H1 (cell line): ENCODE results near the gene TMEM181. TPM values are rescaled to one million over a fixed set of nuclear protein-coding genes. Genes with fewer than 3 reads are reported as not detected.

Experiments
- CTCF ChIA-PET: fragments of 300-600 bp; sonication (Branson Sonifier 250); formaldehyde crosslinking; loops from one replicate; lab custom pipeline; 2021; ENCODE audit not compliant: partially characterized antibody; lab: Charles Lee
- POLR2A ChIA-PET: fragments of 300-600 bp; sonication (Branson Sonifier 250); formaldehyde crosslinking; loops from one replicate; lab custom pipeline; 2021; ENCODE audit warnings: inconsistent platforms; ENCODE audit not compliant: partially characterized antibody; lab: Charles Lee
- DNase-seq, 2 experiments: peaks; one replicate each; pipeline versions ENCODE4 v3.0.0 to v3.0.0-alpha.2; 2010 to 2022; ENCODE audit warnings: low spot score in 2 of 2, low read depth in 1 of 2, mixed read lengths in 1 of 2
- FAIRE-seq: peaks from 2 replicates; lab custom pipeline; 2011; peaks lifted over from hg19 to GRCh38; lab: Jason Lieb, UNC
- H2AFZ ChIP-seq: 2 replicates; pipeline ENCODE4 v1.8.1; 2012; ENCODE audit warnings: low read length, inconsistent platforms
- H2AK5ac ChIP-seq: 2 replicates; pipeline ENCODE4 v1.6.1; 2013; ENCODE audit warnings: low read depth, low read length
- H2BK120ac ChIP-seq: replicated peaks from 2 replicates; pipeline ENCODE3; 2013; ENCODE audit warnings: low read depth, low read length, inconsistent platforms
- H2BK12ac ChIP-seq: 2 replicates; pipeline ENCODE4 v1.6.1; 2013; ENCODE audit warnings: low read depth, low read length
- H2BK15ac ChIP-seq: 2 replicates; pipeline ENCODE4 v1.6.1; 2013; ENCODE audit warnings: low read length
- H2BK20ac ChIP-seq: 2 replicates; pipeline ENCODE4 v1.6.1; 2013; ENCODE audit warnings: low read length
- H2BK5ac ChIP-seq: 2 replicates; pipeline ENCODE4 v1.6.1; 2013; ENCODE audit warnings: low read depth, low read length
- H3K14ac ChIP-seq: 2 replicates; pipeline ENCODE4 v1.6.1; 2013; ENCODE audit warnings: inconsistent platforms; ENCODE audit not compliant: insufficient read length
- H3K18ac ChIP-seq: 2 replicates; pipeline ENCODE4 v1.6.1; 2013; ENCODE audit warnings: low read length; ENCODE audit errors: extremely low read depth
- H3K23ac ChIP-seq: 2 replicates; pipeline ENCODE4 v1.6.1; 2013; ENCODE audit warnings: inconsistent platforms; ENCODE audit not compliant: insufficient read length
- H3K23me2 ChIP-seq: 2 replicates; pipeline ENCODE4 v1.6.1; 2013; ENCODE audit warnings: low read depth, low read length
- H3K27ac ChIP-seq: 2 replicates; pipeline ENCODE4 v1.6.1; 2011; ENCODE audit warnings: low read depth, low read length, inconsistent platforms
- H3K27me3 ChIP-seq, 4 experiments: replicated peaks in 1 of 4; 1 replicate in 1 of 4; 2 replicates in 3 of 4; pipeline versions ENCODE4 v1.6.1 to v1.8.1; 2011 to 2013; ENCODE audit warnings: low read length in 3 of 4, mild to moderate bottlenecking in 3 of 4, inconsistent platforms in 2 of 4, mixed read lengths in 2 of 4, moderate library complexity in 1 of 4; ENCODE audit not compliant: control insufficient read depth in 3 of 4, insufficient read depth in 3 of 4; ENCODE audit errors: extremely low read depth in 1 of 4
- H3K36me3 ChIP-seq, 4 experiments: 2 replicates each; pipeline versions ENCODE4 v1.6.1 to v1.8.1; 2011 to 2013; ENCODE audit warnings: mild to moderate bottlenecking in 4 of 4, low read length in 3 of 4, moderate library complexity in 2 of 4, control low read depth in 1 of 4, inconsistent platforms in 1 of 4; ENCODE audit not compliant: insufficient read depth in 4 of 4, control insufficient read depth in 2 of 4
- H3K4ac ChIP-seq: replicated peaks from 2 replicates; pipeline ENCODE3; 2013; ENCODE audit warnings: low read length, low read depth, mixed read lengths, inconsistent platforms; ENCODE audit not compliant: insufficient read length
- H3K4me1 ChIP-seq, 4 experiments: replicated peaks in 1 of 4; 1 replicate in 1 of 4; 2 replicates in 3 of 4; pipeline versions ENCODE4 v1.6.1 to v1.8.1; 2011 to 2013; ENCODE audit warnings: low read length in 3 of 4, inconsistent platforms in 2 of 4, mixed read lengths in 1 of 4; ENCODE audit not compliant: insufficient read depth in 4 of 4, control insufficient read depth in 3 of 4
- H3K4me2 ChIP-seq, 2 experiments: 2 replicates each; pipeline versions ENCODE4 v1.6.1 to v1.8.1; 2011 to 2013; ENCODE audit warnings: low read depth in 2 of 2, low read length in 2 of 2, control low read depth in 1 of 2, inconsistent platforms in 1 of 2, mild to moderate bottlenecking in 1 of 2; ENCODE audit not compliant: insufficient read depth in 1 of 2
- H3K4me3 ChIP-seq, 4 experiments: fragments of 200-600, 300-600 bp in 1 of 4; sonication (generic), shearing (Covaris generic), sonication (Bioruptor Twin) in 1 of 4; 2 replicates each; pipeline versions ENCODE4 v1.5.1 to v1.8.1; 2011 to 2016; ENCODE audit warnings: low read length in 4 of 4, low read depth in 3 of 4, control low read depth in 2 of 4, inconsistent platforms in 2 of 4, mild to moderate bottlenecking in 2 of 4, mixed read lengths in 1 of 4, moderate library complexity in 1 of 4; ENCODE audit not compliant: insufficient read depth in 2 of 4; ENCODE audit errors: extremely low read depth in 1 of 4
- H3K56ac ChIP-seq: replicated peaks from 2 replicates; pipeline ENCODE3; 2013; ENCODE audit warnings: low read depth, mild to moderate bottlenecking, mixed read lengths, low read length, inconsistent platforms; ENCODE audit not compliant: insufficient read length
- H3K79me1 ChIP-seq: 2 replicates; pipeline ENCODE4 v1.6.1; 2013; ENCODE audit warnings: low read depth, low read length, control low read depth
- H3K79me2 ChIP-seq, 2 experiments: 2 replicates each; pipeline versions ENCODE4 v1.6.1 to v1.8.1; 2012 to 2013; ENCODE audit warnings: low read length in 2 of 2, mild to moderate bottlenecking in 2 of 2, inconsistent platforms in 1 of 2; ENCODE audit not compliant: insufficient read depth in 2 of 2, control insufficient read depth in 1 of 2
- H3K9ac ChIP-seq, 4 experiments: replicated peaks in 1 of 4; 1 replicate in 1 of 4; 2 replicates in 3 of 4; pipeline versions ENCODE4 v1.6.1 to v1.8.1; 2011 to 2013; ENCODE audit warnings: low read depth in 3 of 4, low read length in 3 of 4, control low read depth in 2 of 4, mild to moderate bottlenecking in 2 of 4, moderate library complexity in 2 of 4, inconsistent platforms in 1 of 4; ENCODE audit errors: extremely low read depth in 1 of 4
- H3K9me3 ChIP-seq, 2 experiments: 2 replicates each; pipeline versions ENCODE4 v1.6.1 to v1.8.1; 2012 to 2013; ENCODE audit warnings: mild to moderate bottlenecking in 2 of 2, moderate library complexity in 2 of 2, control low read depth in 1 of 2, inconsistent platforms in 1 of 2, low read depth in 1 of 2, low read length in 1 of 2, mixed read lengths in 1 of 2; ENCODE audit not compliant: insufficient read depth in 2 of 2
- H4K20me1 ChIP-seq, 2 experiments: replicated peaks in 1 of 2; 2 replicates each; pipeline versions ENCODE3 to v1.8.1; 2011 to 2013; ENCODE audit warnings: inconsistent platforms in 2 of 2, low read length in 2 of 2, mild to moderate bottlenecking in 1 of 2; ENCODE audit not compliant: insufficient read depth in 2 of 2, control insufficient read depth in 1 of 2
- H4K5ac ChIP-seq: 2 replicates; pipeline ENCODE4 v1.6.1; 2013; ENCODE audit warnings: low read length, low read depth, mixed read lengths, inconsistent platforms; ENCODE audit not compliant: insufficient read length
- H4K8ac ChIP-seq: 2 replicates; pipeline ENCODE4 v1.8.0; 2013; ENCODE audit warnings: mild to moderate bottlenecking, moderate library complexity, low read length, inconsistent platforms; ENCODE audit not compliant: insufficient read depth; ENCODE audit errors: extremely low read depth
- H4K91ac ChIP-seq: replicated peaks from 2 replicates; pipeline ENCODE3; 2013; ENCODE audit warnings: low read length, mixed read lengths, inconsistent platforms; ENCODE audit not compliant: insufficient read length
- BACH1 ChIP-seq: IDR thresholded peaks from 2 replicates; pipeline ENCODE4 v1.6.1; 2012; ENCODE audit warnings: low read length, improper control_type of control experiment
- MAFK ChIP-seq: IDR thresholded peaks from 2 replicates; pipeline ENCODE4 v1.6.1; 2012; ENCODE audit warnings: low read depth, mild to moderate bottlenecking, improper control_type of control experiment, low read length
- NRF1 ChIP-seq: IDR thresholded peaks from 2 replicates; pipeline ENCODE4 v1.6.1; 2011; ENCODE audit warnings: mild to moderate bottlenecking, low read depth, low read length, improper control_type of control experiment
- WGBS, 2 experiments: shearing (Covaris generic) in 1 of 2; methylation state at CpG; one replicate each; pipeline versions ENCODE4 v1.1.6 to v1.1.7; 2013 to 2015; ENCODE audit warnings: low lambda C conversion rate in 2 of 2, mixed read lengths in 2 of 2, inconsistent platforms in 1 of 2, low coverage in 1 of 2, missing lambda C conversion rate in 1 of 2; ENCODE audit not compliant: insufficient replicate concordance in 2 of 2, insufficient coverage in 1 of 2, insufficient read length in 1 of 2; ENCODE audit errors: extremely low coverage in 1 of 2, missing lambda C conversion rate in 1 of 2; 5-methylcytosine and 5-hydroxymethylcytosine counted together
- polyA plus RNA-seq, 7 experiments: library from polyadenylated mRNA; depleted of rRNA in 3 of 7; stranded (reverse) in 5 of 7; unstranded in 2 of 7; fragments of >200 nt in 5 of 7; fragments of 200-250 nt in 2 of 7; gene quantifications; 1 replicate in 5 of 7; 2 replicates in 1 of 7; 4 replicates in 1 of 7; pipeline versions ENCODE4 v1.2.1 to v1.2.3, GENCODE V29; 2011 to 2013; ENCODE audit warnings: missing spikeins in 2 of 7, mixed read lengths in 2 of 7
- total RNA-seq: library from RNA; stranded (reverse); fragmentation: NEBNext Ultra II Directional; extraction: Animal tissue kit (Norgen Biotek cat#: 25700); gene quantifications from 2 replicates; pipeline ENCODE4 v1.2.1, GENCODE V29; 2021
- TF ChIP-seq, protein P1 (sequence below): IDR thresholded peaks from 2 replicates; pipeline ENCODE4 v1.6.1; 2012; ENCODE audit warnings: low read length, inconsistent platforms

TMEM181 gene
- total and polyA plus RNA-seq, 2 of the 8 experiments (the other 6 are each of a cell fraction or from before 2014, with no cell fraction given) = 8.6 to 19.0 TPM

DNA sequence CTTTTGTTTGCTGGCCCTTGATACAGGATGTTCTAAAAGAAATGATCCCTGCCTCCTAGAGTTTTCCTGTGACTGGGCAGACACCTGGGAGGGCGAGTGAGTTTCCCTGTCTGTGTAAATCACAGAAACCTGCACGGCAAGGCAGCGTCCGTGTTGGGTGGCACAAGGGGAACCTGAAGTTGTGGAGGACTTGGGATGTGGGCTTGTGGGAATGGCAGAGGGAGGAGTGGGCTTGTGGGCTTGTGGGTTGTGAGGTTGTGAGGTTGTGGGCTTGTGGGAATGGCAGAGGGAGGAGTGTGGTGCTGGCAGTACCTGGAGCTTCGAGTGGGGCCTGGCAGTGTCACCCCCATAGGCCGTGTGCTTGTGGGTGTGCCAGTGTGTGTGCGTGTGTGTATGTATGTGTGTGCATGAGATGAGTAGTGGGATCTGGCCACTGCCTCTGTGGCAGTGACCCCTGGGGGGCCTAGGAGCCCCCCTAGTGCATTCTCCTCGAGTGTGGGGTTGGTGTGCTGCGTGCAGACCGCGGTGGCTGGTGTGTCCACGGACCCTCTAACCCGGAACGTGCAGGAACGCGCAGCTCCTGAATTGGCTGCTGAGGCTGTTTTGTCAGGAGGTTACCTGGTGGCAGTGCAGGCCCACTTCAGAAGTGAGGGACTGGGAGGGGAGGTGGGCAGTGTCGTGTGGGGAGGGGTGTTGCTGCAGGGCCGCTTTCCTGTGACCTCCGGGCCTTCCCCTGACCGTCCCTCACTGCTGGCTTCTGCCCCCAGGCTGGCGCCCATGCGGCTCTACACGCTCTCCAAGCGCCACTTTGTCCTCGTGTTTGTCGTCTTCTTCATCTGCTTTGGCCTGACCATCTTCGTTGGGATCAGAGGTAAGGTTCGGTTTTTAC, 13.0 kb downstream of the TMEM181 start:
- no peak overlapping the region for H3K18ac ChIP-seq
- FAIRE-seq (no peak), DNase-seq (no peak)
- H3K9ac ChIP-seq = no peak overlapping the region
- H3K79me1 ChIP-seq = peaks cover 30% of the 10 kb centered on the region
- H2BK12ac ChIP-seq = no peak overlapping the region
- H3K4me3 ChIP-seq = no peak overlapping the region
- no peak overlapping the region for H2AK5ac ChIP-seq
- H3K23me2 ChIP-seq = no peaks in the 10 kb centered on the region
- ChIA-PET CTCF (interaction anchor here (0.6 kb wide), 1 partner anchor 37 kb away, joined by 3 read pairs; no protein-coding TSS in a partner anchor), POLR2A (interaction anchor here (1.2 kb wide), 1 partner anchor 9 kb away, joined by 5 read pairs; no protein-coding TSS in a partner anchor)
- H3K27me3 ChIP-seq = no peaks in the 10 kb centered on the region
- H3K36me3 ChIP-seq = peaks cover 0 to 2% (median 0%) of the 10 kb centered on the region in 4 experiments; a peak in 3 of 8 replicates
- no peaks in the 10 kb centered on the region for H3K9me3 ChIP-seq
- H3K4me2 ChIP-seq = no peak overlapping the region
- no peak overlapping the region for H2BK120ac ChIP-seq
- H2AFZ ChIP-seq = no peak overlapping the region
- no peak overlapping the region for H3K27ac ChIP-seq
- H2BK5ac ChIP-seq = no peak overlapping the region; the same call in 1 of the 2 replicates
- H3K14ac ChIP-seq = no peak overlapping the region
- no peak overlapping the region for H3K23ac ChIP-seq
- no peak overlapping the region for H4K5ac ChIP-seq
- WGBS, 2 experiments = 93% methylated on average over 25 of the region's 28 CpGs; no CpG with 5 or more reads in 1 of the 2 experiments
- H3K79me2 ChIP-seq = peaks cover 0 to 74% of the 10 kb centered on the region in 2 experiments; a peak in 3 of 4 replicates
- no peak overlapping the region for H3K56ac ChIP-seq
- no peak overlapping the region for H4K8ac ChIP-seq
- H4K91ac ChIP-seq = no peak overlapping the region
- no peak overlapping the region for H2BK20ac ChIP-seq
- no peak overlapping the region for H3K4ac ChIP-seq
- peaks cover 0 to 9% (median 5%) of the 10 kb centered on the region in 4 experiments; a peak in 5 of 7 replicates for H3K4me1 ChIP-seq
- peaks cover 14 to 26% of the 10 kb centered on the region in 2 experiments for H4K20me1 ChIP-seq
- H2BK15ac ChIP-seq = no peak overlapping the region
- TF ChIP-seq NRF1 (no peak), MAFK (no peak), BACH1 (no peak)
- TF ChIP-seq, protein P1, sequence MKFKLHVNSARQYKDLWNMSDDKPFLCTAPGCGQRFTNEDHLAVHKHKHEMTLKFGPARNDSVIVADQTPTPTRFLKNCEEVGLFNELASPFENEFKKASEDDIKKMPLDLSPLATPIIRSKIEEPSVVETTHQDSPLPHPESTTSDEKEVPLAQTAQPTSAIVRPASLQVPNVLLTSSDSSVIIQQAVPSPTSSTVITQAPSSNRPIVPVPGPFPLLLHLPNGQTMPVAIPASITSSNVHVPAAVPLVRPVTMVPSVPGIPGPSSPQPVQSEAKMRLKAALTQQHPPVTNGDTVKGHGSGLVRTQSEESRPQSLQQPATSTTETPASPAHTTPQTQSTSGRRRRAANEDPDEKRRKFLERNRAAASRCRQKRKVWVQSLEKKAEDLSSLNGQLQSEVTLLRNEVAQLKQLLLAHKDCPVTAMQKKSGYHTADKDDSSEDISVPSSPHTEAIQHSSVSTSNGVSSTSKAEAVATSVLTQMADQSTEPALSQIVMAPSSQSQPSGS = no peak
